SH-SY5Y (cell line): ENCODE results near the gene TSPAN18.

Experiments used
- GATA2 ChIP-seq: IDR thresholded peaks from 2 replicates; pipeline ENCODE4 v1.6.1; 2011; ENCODE audit warnings: mild to moderate bottlenecking, low read depth, low read length
- GATA3 ChIP-seq: IDR thresholded peaks from 2 replicates; pipeline ENCODE4 v1.6.1; 2011; ENCODE audit warnings: low read depth, mild to moderate bottlenecking, low read length, moderate library complexity

DNA sequence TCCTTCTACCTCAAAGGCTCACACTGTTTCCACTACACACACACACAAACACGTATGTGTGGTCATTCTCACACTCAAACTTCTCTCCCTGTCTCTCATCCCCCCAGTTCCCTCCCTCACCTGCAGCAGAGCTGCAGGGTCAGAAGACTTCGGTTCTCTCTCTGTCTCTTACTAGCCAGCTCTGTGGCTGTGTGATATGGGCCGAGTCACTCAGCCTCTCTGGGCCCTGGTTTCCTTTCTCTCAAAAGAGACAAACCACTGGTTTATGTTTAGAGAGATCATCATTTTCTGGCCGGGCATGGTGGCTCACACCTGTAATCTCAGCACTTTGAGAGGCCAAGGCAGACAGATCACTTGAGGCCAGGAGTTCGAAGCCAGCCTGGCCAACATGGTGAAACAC, 21.1 kb downstream of the TSPAN18 start:
- TF ChIP-seq GATA3, result no peak
- no peak for TF ChIP-seq GATA2
